OCI-LY1 (cell line): ENCODE data around the gene CWC25.

Experiments
- EZH2 ChIP-seq: fragments of 200-600 bp; sonication (generic), shearing (Covaris generic); IDR thresholded peaks from 2 replicates; pipeline ENCODE4 v1.8.0; 2017; ENCODE audit warnings: borderline replicate concordance, mixed run types, mild to moderate bottlenecking, antibody characterized with exemption, low read length, moderate library complexity, mixed read lengths
- TF ChIP-seq, protein P1 (sequence below): fragments of 200-600 bp; sonication (generic), shearing (Covaris generic); IDR thresholded peaks from 2 replicates; pipeline ENCODE4 v1.5.1; 2017; ENCODE audit warnings: mild to moderate bottlenecking, antibody characterized with exemption, low read length, moderate library complexity, mixed read lengths

DNA sequence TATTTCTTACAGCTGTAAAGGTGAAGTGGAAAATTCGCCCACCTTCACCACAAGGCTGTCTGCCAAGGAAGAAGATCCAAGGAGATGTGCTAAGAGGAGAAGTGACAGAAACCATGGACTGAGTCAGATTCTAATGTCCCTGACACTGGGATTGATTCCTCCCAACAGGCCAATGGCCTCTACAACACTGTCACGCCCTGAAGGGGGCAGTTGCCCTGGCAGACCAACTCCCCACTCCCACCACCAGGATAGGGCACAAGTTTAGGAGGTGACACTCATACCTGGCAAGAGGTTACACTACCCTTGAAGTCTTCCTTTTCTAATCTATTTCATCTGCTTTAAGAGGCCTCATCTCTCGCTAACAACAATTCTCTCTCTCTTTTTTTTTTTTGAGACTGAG, 41.9 kb downstream of the CWC25 start:
- TF ChIP-seq, protein P1, sequence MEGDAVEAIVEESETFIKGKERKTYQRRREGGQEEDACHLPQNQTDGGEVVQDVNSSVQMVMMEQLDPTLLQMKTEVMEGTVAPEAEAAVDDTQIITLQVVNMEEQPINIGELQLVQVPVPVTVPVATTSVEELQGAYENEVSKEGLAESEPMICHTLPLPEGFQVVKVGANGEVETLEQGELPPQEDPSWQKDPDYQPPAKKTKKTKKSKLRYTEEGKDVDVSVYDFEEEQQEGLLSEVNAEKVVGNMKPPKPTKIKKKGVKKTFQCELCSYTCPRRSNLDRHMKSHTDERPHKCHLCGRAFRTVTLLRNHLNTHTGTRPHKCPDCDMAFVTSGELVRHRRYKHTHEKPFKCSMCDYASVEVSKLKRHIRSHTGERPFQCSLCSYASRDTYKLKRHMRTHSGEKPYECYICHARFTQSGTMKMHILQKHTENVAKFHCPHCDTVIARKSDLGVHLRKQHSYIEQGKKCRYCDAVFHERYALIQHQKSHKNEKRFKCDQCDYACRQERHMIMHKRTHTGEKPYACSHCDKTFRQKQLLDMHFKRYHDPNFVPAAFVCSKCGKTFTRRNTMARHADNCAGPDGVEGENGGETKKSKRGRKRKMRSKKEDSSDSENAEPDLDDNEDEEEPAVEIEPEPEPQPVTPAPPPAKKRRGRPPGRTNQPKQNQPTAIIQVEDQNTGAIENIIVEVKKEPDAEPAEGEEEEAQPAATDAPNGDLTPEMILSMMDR, result no peak
- TF ChIP-seq EZH2, result no peak
